HG03060 (cell line): ENCODE data around the gene IL21R.
"Not testable (repeated sequence)": the region's sequence is repeated elsewhere in the genome, so short reads cannot be mapped to it uniquely, and the experiment has no call there.

Experiments used
- ATAC-seq: cut with Tn5 transposase; IDR thresholded peaks from one replicate; pipeline ENCODE4 v1.9.1; 2021; ENCODE audit warnings: low read depth, moderate number of reproducible peaks; ENCODE audit not compliant: unreplicated experiment

Gene IL21R

GRCh38 chr16:27399969-27400368 is 2.0 kb upstream of the IL21R start:
- ATAC-seq, result no peak

- no peak for ATAC-seq
These were observed 988 bp upstream of the IL21R start for GRCh38 chr16:27400751-27401620.

DNA sequence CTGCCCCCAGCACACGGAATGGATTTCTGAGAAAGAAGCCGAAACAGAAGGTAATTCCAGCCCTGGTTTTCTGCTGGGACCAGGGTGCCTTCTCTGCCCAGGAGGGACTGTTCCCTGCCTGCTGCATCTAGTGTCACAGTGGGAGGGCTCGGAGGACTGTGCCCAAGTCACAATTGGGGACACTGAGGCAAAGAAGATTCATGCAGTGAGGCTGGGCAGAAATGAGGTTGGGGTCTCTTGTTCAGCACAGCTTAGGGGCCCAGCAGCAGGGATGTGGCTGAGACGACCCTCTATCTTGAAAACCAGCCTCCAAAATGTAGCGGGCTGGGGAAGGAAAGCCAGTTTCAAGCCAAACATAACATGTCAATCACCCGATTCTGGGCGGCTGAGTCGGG is 592 bp downstream of the IL21R start:
- no peak for ATAC-seq

DNA sequence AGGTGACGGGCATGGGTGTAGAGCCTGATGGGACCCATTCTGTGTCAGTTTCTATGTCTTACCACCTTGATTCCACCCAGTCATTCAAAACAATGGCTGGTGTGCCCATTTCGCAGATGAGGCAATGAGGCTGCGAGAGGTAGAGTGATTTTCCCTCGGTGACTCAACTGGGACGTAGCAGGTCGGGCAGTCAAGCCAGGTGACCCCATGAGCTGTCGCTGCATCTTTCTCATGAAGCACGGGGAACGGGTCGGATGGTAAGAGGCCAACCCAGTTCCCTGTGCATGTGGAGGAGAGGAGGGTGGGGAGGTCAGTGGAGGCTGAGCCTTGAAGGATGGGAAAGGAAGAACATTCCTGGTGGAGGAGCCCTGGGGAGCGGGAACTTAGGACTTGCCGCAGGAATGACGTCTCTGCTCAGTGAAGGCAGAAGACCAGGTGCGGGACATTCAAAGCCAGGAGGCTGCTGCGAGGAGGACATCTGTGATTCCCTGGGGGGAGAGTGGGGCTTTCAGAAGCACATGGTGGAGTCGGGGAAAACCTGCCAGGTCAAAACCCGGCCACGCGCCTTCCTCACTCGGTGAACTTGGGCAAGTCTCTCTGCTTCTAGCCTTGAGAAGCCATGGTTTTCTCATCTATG is 1.1 kb downstream of the IL21R start:
- ATAC-seq, result no peak

- no peak for ATAC-seq
These were observed 1.6 kb downstream of the IL21R start for GRCh38 chr16:27403601-27403992.

DNA sequence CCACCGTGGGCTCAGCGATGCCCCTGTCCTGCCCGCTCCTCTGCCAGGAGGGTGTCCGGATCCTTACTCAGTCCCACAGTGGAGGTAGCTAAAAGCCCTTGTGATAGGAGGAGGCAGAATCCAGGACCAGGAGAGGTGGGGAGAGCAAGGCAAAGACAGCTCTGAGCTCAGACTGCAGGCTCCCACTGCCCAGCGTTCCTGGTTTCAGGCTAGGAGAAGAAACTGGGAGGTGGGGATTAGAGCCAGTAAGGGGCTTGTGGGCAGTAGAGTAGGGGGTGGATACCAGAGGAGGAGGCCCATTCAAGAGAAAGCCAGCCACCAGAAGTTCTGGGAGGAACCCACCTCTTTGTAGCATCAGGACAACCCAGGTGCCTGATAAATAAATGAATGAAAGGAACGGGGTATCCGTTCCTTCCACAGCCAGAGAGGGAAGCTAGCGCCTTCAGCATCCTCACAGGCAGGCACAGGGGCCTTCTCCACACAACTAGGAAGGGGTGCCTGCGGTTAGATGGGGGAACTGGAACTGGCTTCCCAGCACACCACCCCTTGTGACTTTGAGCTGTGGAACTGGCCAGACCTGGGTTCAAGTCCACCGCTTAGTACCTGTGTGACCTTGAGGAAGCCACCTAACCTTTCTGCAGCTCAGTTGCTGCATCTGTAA is 2.3 kb downstream of the IL21R start:
- no peak for ATAC-seq

- no peak for ATAC-seq
These were observed 3.8 kb downstream of the IL21R start for GRCh38 chr16:27405546-27406451.

- ATAC-seq, result no peak
These were observed 4.6 kb downstream of the IL21R start for GRCh38 chr16:27406511-27407128.

- ATAC-seq, result no peak
These were observed 5.2 kb downstream of the IL21R start for GRCh38 chr16:27407133-27407532.

GRCh38 chr16:27408012-27408601 is 6.1 kb downstream of the IL21R start:
- peak; percentile 60 for ATAC-seq

DNA sequence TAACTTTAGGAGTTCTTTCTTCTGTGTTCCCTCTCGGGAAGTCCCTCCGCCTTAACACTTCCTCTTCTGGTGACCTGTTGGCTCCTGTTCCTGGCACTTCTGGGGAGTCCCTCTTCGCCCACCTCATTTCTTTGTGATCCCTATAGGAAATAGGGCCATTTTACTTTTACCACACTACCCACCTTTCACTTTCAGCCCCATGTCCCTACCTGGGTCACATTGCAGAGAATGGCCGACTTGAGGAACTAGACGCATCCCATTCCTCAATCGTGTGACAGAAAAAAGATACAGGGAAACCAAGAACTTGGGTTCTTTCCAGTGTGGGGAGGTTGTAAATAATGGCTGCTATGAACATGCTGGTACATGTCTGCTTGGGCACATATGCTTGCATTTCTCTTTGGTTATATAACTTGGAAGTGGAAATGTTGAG is 6.6 kb downstream of the IL21R start:
- ATAC-seq, result no peak

GRCh38 chr16:27409958-27410357 is 8.0 kb downstream of the IL21R start:
- not testable (repeated sequence) for ATAC-seq

DNA sequence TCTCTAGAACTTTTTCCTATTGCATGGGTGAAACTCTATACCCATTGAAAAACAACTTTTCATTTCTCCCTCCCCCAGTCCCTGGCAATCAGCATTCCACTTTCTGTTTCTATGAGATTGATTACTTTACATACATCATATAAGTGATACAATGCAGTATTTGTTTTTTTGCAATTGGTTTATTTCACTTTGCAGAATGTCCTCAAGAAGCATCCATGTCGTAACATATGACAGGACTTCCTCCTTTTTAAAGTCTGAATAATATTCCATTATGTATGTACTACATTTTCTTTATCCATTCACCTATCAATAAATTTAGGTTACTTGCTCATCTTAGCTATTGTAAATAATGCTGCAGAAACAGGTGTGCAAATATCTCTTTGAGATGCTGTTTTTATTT is 8.8 kb downstream of the IL21R start:
- ATAC-seq, result no peak

DNA sequence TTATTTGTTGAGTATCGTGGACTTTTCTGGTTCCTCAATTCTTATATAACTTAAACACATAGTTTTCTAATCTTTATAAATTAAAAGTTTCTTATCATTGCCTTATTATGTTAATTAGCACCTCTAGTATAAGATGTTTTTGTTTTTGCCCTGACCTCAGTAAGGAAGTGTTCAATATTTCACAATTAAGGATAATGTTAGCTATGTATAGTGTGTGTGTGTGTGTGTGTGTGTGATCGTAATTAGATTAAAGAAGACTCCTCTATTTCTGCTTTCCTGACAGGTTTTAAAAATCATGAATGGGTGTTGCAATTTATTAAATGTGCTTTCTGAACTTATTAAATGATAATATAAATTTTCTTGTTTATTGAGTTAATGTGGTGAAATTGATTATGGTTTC is 12.0 kb downstream of the IL21R start:
- ATAC-seq, result no peak

DNA sequence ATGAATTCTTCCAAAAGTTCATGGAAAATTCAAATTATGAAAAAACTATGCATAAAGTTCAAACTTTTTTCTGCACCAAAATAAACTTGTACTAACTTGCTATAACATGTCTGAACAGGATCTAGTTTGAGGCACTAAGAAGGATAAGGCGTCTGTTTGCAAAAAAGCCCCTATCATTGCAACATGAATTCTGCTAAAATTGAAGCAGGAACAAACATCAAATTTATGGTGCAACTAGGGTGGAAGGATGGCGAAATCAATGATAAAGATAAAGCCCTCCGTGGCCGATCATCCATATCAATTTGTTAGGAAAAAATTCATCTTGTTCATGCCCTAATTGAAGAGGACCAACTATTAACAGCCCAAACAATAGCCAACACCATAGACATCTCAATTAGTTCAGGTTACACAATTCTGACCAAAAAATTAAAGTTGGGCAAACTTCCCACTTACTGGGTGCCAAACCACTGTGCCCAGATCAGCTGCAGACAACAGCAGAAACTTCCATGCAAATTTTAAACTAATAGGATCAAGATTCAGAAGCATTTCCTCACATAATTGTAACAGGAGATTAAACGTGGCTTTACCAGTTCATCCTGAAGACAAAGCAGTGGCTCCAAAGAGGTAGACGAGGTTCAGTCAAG is 12.9 kb downstream of the IL21R start:
- no peak for ATAC-seq

DNA sequence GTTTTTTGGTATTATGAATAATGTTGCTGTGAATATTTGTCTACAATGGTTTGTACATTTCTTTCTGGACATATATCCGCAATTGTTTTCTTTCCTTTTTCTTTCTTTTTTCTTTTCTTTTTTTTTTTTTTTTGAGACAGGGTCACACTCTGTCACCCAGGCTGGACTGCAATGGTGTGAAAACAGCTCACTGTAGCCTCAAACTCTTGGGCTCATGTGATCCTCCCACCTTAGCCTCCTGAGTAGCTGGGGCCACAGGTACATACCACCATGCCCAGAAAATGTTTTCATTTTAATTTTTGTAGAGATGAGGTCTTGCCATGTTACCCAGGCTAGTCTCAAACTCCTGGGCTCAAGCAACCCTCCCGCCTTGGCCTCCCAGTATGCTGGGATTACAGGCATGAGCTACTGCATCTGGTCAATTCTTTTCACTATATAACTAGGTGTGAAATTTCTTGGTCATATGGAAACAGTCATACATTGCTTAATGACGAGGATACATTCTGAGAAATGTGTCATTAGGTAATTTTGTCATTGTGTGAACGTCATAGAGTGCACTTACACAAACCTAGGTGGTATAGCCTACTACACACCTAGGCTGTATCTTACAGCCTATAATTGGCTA is 15.2 kb downstream of the IL21R start:
- ATAC-seq, result no peak

DNA sequence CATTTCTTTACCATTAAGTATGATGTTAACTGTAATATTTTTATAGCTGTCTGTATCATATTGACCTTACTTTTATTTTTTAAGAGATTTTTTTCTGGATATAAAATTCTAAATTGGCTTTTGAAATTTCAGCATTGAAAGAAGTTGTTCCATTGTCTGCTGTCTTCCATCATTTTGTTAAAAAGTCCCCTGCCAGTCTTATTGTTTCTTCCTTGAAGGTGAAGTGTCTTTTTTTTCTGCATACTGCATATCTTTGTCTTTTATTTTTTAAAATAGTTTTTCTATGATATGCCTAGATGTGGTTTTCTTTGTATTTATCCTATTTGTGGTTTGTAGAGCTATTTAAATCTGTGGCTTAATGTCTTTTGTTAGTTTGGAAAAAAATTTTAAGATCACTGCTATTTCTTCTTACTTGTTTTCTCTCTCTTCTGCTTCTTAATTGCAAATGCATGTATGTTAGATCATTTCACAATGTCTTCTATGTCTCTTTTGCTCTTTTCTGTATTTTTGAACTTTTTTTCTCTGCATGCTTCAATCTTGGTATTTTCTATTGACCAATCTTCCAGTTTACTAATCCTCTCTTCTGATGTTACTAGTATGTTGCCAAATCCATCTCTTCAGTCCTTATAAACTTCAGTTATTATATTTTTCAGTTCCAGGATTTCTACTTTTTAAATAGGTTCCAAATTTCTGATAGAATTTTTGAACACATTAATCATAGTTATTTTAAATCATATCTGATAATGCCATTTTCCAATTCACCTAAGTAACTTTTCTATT is 20.2 kb downstream of the IL21R start:
- ATAC-seq, result no peak
